ENCODE data around the gene HAUS8.
A peak's percentile ranks its signal among the peaks of the same experiment; 100 is the strongest.
"Not testable (repeated sequence)": the region's sequence is repeated elsewhere in the genome, so short reads cannot be mapped to it uniquely, and the experiment has no call there.

Gene HAUS8

GRCh38 chr19:17025361-17025760 is 49.9 kb downstream of the HAUS8 start:
- Histone ChIP-seq H3K4me3 (ENCODE audit: low read length) (no peak overlapping the region), H3K36me3 (ENCODE audit: control insufficient read depth, insufficient read depth, low read length, severe bottlenecking) (no peaks in the 10 kb centered on the region)
- no peak for DNase-seq (ENCODE audit: low read depth)

GRCh38 chr19:17024941-17025340 is 50.3 kb downstream of the HAUS8 start:
- not testable (repeated sequence) for DNase-seq (ENCODE audit: low read depth); H3K4me3 ChIP-seq (ENCODE audit: low read length); H3K4me1 ChIP-seq (ENCODE audit: control insufficient read depth, insufficient read depth, low read length); H3K9ac ChIP-seq (ENCODE audit: low read length); H3K36me3 ChIP-seq (ENCODE audit: control insufficient read depth, insufficient read depth, low read length, severe bottlenecking)
- Histone ChIP-seq H3K9me3 (ENCODE audit: control insufficient read depth, low read length) (peaks cover 19% of the 10 kb centered on the region), H3K27me3 (replicated peaks; ENCODE audit: control insufficient read depth, insufficient read depth, low read length) (peaks cover 46% of the 10 kb centered on the region)

More at GRCh38 chr19:17025361-17025760, 49.9 kb downstream of the HAUS8 start:
- Histone ChIP-seq H3K9ac (ENCODE audit: low read length) (no peak overlapping the region), H3K9me3 (ENCODE audit: control insufficient read depth, low read length) (peaks cover 19% of the 10 kb centered on the region), H3K27me3 (replicated peaks; ENCODE audit: control insufficient read depth, insufficient read depth, low read length) (peaks cover 47% of the 10 kb centered on the region), H3K4me1 (ENCODE audit: control insufficient read depth, insufficient read depth, low read length) (peaks cover 8% of the 10 kb centered on the region)

GRCh38 chr19:17023805-17024204 is 51.4 kb downstream of the HAUS8 start:
- H3K4me3 ChIP-seq (ENCODE audit: low read length), result no peak overlapping the region
- peaks cover 19% of the 10 kb centered on the region for H3K9me3 ChIP-seq (ENCODE audit: control insufficient read depth, low read length)
- H3K36me3 ChIP-seq (ENCODE audit: control insufficient read depth, insufficient read depth, low read length, severe bottlenecking), result no peaks in the 10 kb centered on the region
- no peak overlapping the region for H3K9ac ChIP-seq (ENCODE audit: low read length)
- peaks cover 8% of the 10 kb centered on the region for H3K4me1 ChIP-seq (ENCODE audit: control insufficient read depth, insufficient read depth, low read length)
- H3K27me3 ChIP-seq (replicated peaks; ENCODE audit: control insufficient read depth, insufficient read depth, low read length), result peaks cover 40% of the 10 kb centered on the region
- DNase-seq (ENCODE audit: low read depth), result no peak

- peaks cover 30% of the 10 kb centered on the region for H3K27me3 ChIP-seq (replicated peaks; ENCODE audit: control insufficient read depth, insufficient read depth, low read length)
- peaks cover 19% of the 10 kb centered on the region for H3K9me3 ChIP-seq (ENCODE audit: control insufficient read depth, low read length)
- no peak overlapping the region for H3K9ac ChIP-seq (ENCODE audit: low read length)
- H3K36me3 ChIP-seq (ENCODE audit: control insufficient read depth, insufficient read depth, low read length, severe bottlenecking), result no peaks in the 10 kb centered on the region
- peaks cover 8% of the 10 kb centered on the region for H3K4me1 ChIP-seq (ENCODE audit: control insufficient read depth, insufficient read depth, low read length)
- H3K4me3 ChIP-seq (ENCODE audit: low read length), result no peak overlapping the region
- no peak for DNase-seq (ENCODE audit: low read depth)
These were observed 52.5 kb downstream of the HAUS8 start for GRCh38 chr19:17022738-17023137.

GRCh38 chr19:17021793-17022590 is 53.3 kb downstream of the HAUS8 start:
- peak; percentile 6 for DNase-seq (ENCODE audit: low read depth)
- Histone ChIP-seq H3K9me3 (ENCODE audit: control insufficient read depth, low read length) (peaks cover 19% of the 10 kb centered on the region), H3K27me3 (replicated peaks; ENCODE audit: control insufficient read depth, insufficient read depth, low read length) (peaks cover 23% of the 10 kb centered on the region)

GRCh38 chr19:17021328-17021727 is 53.9 kb downstream of the HAUS8 start:
- Histone ChIP-seq H3K4me1 (ENCODE audit: control insufficient read depth, insufficient read depth, low read length) (peaks cover 8% of the 10 kb centered on the region), H3K9ac (ENCODE audit: low read length) (no peak overlapping the region), H3K9me3 (ENCODE audit: control insufficient read depth, low read length) (peaks cover 19% of the 10 kb centered on the region), H3K36me3 (ENCODE audit: control insufficient read depth, insufficient read depth, low read length, severe bottlenecking) (no peaks in the 10 kb centered on the region), H3K4me3 (ENCODE audit: low read length) (no peak overlapping the region), H3K27me3 (replicated peaks; ENCODE audit: control insufficient read depth, insufficient read depth, low read length) (peaks cover 25% of the 10 kb centered on the region)
- no peak for DNase-seq (ENCODE audit: low read depth)

More at GRCh38 chr19:17021793-17022590, 53.3 kb downstream of the HAUS8 start:
- H3K4me3 ChIP-seq (ENCODE audit: low read length), result no peak overlapping the region
- H3K9ac ChIP-seq (ENCODE audit: low read length), result no peak overlapping the region
- peaks cover 8% of the 10 kb centered on the region for H3K4me1 ChIP-seq (ENCODE audit: control insufficient read depth, insufficient read depth, low read length)
- no peaks in the 10 kb centered on the region for H3K36me3 ChIP-seq (ENCODE audit: control insufficient read depth, insufficient read depth, low read length, severe bottlenecking)

- Histone ChIP-seq H3K4me1 (ENCODE audit: control insufficient read depth, insufficient read depth, low read length) (peaks cover 8% of the 10 kb centered on the region), H3K36me3 (ENCODE audit: control insufficient read depth, insufficient read depth, low read length, severe bottlenecking) (no peaks in the 10 kb centered on the region), H3K27me3 (replicated peaks; ENCODE audit: control insufficient read depth, insufficient read depth, low read length) (peaks cover 26% of the 10 kb centered on the region), H3K4me3 (ENCODE audit: low read length) (no peak overlapping the region), H3K9me3 (ENCODE audit: control insufficient read depth, low read length) (peaks cover 19% of the 10 kb centered on the region), H3K9ac (ENCODE audit: low read length) (no peak overlapping the region)
- DNase-seq (ENCODE audit: low read depth), result no peak
These were observed 54.4 kb downstream of the HAUS8 start for GRCh38 chr19:17020823-17021222.

- H3K36me3 ChIP-seq (ENCODE audit: control insufficient read depth, insufficient read depth, low read length, severe bottlenecking), result no peaks in the 10 kb centered on the region
- no peak for DNase-seq (ENCODE audit: low read depth)
- H3K4me3 ChIP-seq (ENCODE audit: low read length), result no peak overlapping the region
- peaks cover 8% of the 10 kb centered on the region for H3K4me1 ChIP-seq (ENCODE audit: control insufficient read depth, insufficient read depth, low read length)
- no peak overlapping the region for H3K9ac ChIP-seq (ENCODE audit: low read length)
- H3K9me3 ChIP-seq (ENCODE audit: control insufficient read depth, low read length), result peaks cover 19% of the 10 kb centered on the region
- H3K27me3 ChIP-seq (replicated peaks; ENCODE audit: control insufficient read depth, insufficient read depth, low read length), result peaks cover 26% of the 10 kb centered on the region
These were observed 54.9 kb downstream of the HAUS8 start for GRCh38 chr19:17020385-17020784.

- not testable (repeated sequence) for H3K4me1 ChIP-seq (ENCODE audit: control insufficient read depth, insufficient read depth, low read length); H3K9me3 ChIP-seq (ENCODE audit: control insufficient read depth, low read length); H3K36me3 ChIP-seq (ENCODE audit: control insufficient read depth, insufficient read depth, low read length, severe bottlenecking); H3K9ac ChIP-seq (ENCODE audit: low read length); DNase-seq (ENCODE audit: low read depth); H3K4me3 ChIP-seq (ENCODE audit: low read length)
- peaks cover 10% of the 10 kb centered on the region for H3K27me3 ChIP-seq (replicated peaks; ENCODE audit: control insufficient read depth, insufficient read depth, low read length)
These were observed 60.9 kb downstream of the HAUS8 start for GRCh38 chr19:17014212-17014861.

GRCh38 chr19:17011485-17011884 is 63.8 kb downstream of the HAUS8 start:
- H3K27me3 ChIP-seq (replicated peaks; ENCODE audit: control insufficient read depth, insufficient read depth, low read length), result peaks cover 25% of the 10 kb centered on the region
- no peaks in the 10 kb centered on the region for H3K36me3 ChIP-seq (ENCODE audit: control insufficient read depth, insufficient read depth, low read length, severe bottlenecking)
- no peak overlapping the region for H3K4me3 ChIP-seq (ENCODE audit: low read length)
- no peak overlapping the region for H3K9ac ChIP-seq (ENCODE audit: low read length)
- H3K9me3 ChIP-seq (ENCODE audit: control insufficient read depth, low read length), result peaks cover 5% of the 10 kb centered on the region
- DNase-seq (ENCODE audit: low read depth), result no peak
- no peaks in the 10 kb centered on the region for H3K4me1 ChIP-seq (ENCODE audit: control insufficient read depth, insufficient read depth, low read length)

GRCh38 chr19:17006579-17006978 is 68.7 kb downstream of the HAUS8 start:
- Histone ChIP-seq H3K4me3 (ENCODE audit: low read length) (no peak overlapping the region), H3K4me1 (ENCODE audit: control insufficient read depth, insufficient read depth, low read length) (no peaks in the 10 kb centered on the region), H3K9me3 (ENCODE audit: control insufficient read depth, low read length) (peaks cover 5% of the 10 kb centered on the region), H3K9ac (ENCODE audit: low read length) (no peak overlapping the region), H3K27me3 (replicated peaks; ENCODE audit: control insufficient read depth, insufficient read depth, low read length) (peaks cover 26% of the 10 kb centered on the region), H3K36me3 (ENCODE audit: control insufficient read depth, insufficient read depth, low read length, severe bottlenecking) (no peaks in the 10 kb centered on the region)
- no peak for DNase-seq (ENCODE audit: low read depth)
